K562 (cell line): ENCODE data around the gene DRAXIN. TPM values are rescaled to one million over a fixed set of nuclear protein-coding genes. Genes with fewer than 3 reads are reported as not detected.

ENCODE experiments used
- ATAC-seq: fragments of 200-7000 bp; cut with Tn5 transposase; 3 replicates; pipeline ENCODE4 v1.9.1; 2020; ENCODE audit warnings: moderate library complexity
- BruUV-seq: library from RNA; stranded (reverse); fragments of 400-500 nt; replicated peaks from 2 replicates; lab custom pipeline; 2021; lab: Mats Ljungman, UMichigan
- CTCF ChIA-PET: fragments of 300-600 bp; formaldehyde crosslinking; extraction: SDS; loops from one replicate; lab custom pipeline; 2021; ENCODE audit warnings: low intra/inter-chr PET ratio; lab: Yijun Ruan, JAX
- POLR2A ChIA-PET: fragments of 300-600, 350-650 bp; sonication (Branson Sonifier 250); formaldehyde crosslinking; extraction: SDS; loops from one replicate; lab custom pipeline; 2021; ENCODE audit warnings: antibody characterized with exemption, inconsistent platforms; lab: Yijun Ruan, JAX
- DNase-seq, 4 experiments: peaks; one replicate each; pipeline versions ENCODE4 v3.0.0 to v3.0.0-alpha.2; 2011 to 2018; ENCODE audit warnings: low spot score in 3 of 4, mixed read lengths in 3 of 4; ENCODE audit errors: extremely low read depth in 1 of 4
- FAIRE-seq: peaks from 2 replicates; lab custom pipeline; 2011; peaks lifted over from hg19 to GRCh38; lab: Jason Lieb, UNC
- H2AFZ ChIP-seq: 2 replicates; pipeline ENCODE4 v1.6.0; 2011; ENCODE audit warnings: low read depth, low read length, control low read depth, inconsistent platforms
- H3K27ac ChIP-seq: fragments of 200-600 bp; 3 replicates; pipeline ENCODE4 v1.8.0; 2011; ENCODE audit warnings: low read depth, mild to moderate bottlenecking, control low read depth, inconsistent platforms, low read length, moderate library complexity, mixed read lengths; ENCODE audit errors: extremely low read depth
- H3K27me3 ChIP-seq, 2 experiments: fragments of 300-600 bp in 1 of 2; 2 replicates in 1 of 2; 3 replicates in 1 of 2; pipeline versions ENCODE4 v1.6.0 to v1.8.0; 2011; ENCODE audit warnings: inconsistent platforms in 2 of 2, low read length in 2 of 2, mild to moderate bottlenecking in 1 of 2, mixed read lengths in 1 of 2, moderate library complexity in 1 of 2; ENCODE audit not compliant: control insufficient read depth in 2 of 2, insufficient read depth in 2 of 2
- H3K36me3 ChIP-seq: fragments of 300-600 bp; 3 replicates; pipeline ENCODE4 v1.8.0; 2011; ENCODE audit warnings: mild to moderate bottlenecking, low read length, inconsistent platforms; ENCODE audit not compliant: control insufficient read depth, insufficient read depth
- H3K4me1 ChIP-seq, 2 experiments: fragments of 200-600 bp in 1 of 2; replicated peaks in 1 of 2; 2 replicates in 1 of 2; 3 replicates in 1 of 2; pipeline versions ENCODE4 v1.5.1 to v1.8.0; 2011; ENCODE audit warnings: inconsistent platforms in 2 of 2, low read length in 2 of 2, mild to moderate bottlenecking in 1 of 2, mixed read lengths in 1 of 2, moderate library complexity in 1 of 2; ENCODE audit not compliant: control insufficient read depth in 2 of 2, insufficient read depth in 2 of 2
- H3K4me2 ChIP-seq: 2 replicates; pipeline ENCODE4 v1.6.1; 2011; ENCODE audit warnings: low read length, control low read depth, inconsistent platforms, mixed read lengths; ENCODE audit not compliant: insufficient read depth
- H3K4me3 ChIP-seq: fragments of 200-600 bp; sonication (generic), shearing (Covaris generic); 2 replicates; pipeline ENCODE4 v1.5.1; 2016; ENCODE audit warnings: control low read depth, inconsistent platforms
- H3K79me2 ChIP-seq: fragments of 200-600 bp; 3 replicates; pipeline ENCODE4 v1.8.0; 2011; ENCODE audit warnings: low read length, inconsistent platforms; ENCODE audit not compliant: control insufficient read depth, insufficient read depth
- H3K9ac ChIP-seq, 2 experiments: 2 replicates each; pipeline versions ENCODE4 v1.6.0 to v1.6.1; 2011; ENCODE audit warnings: low read depth in 2 of 2, low read length in 2 of 2, control low read depth in 1 of 2, inconsistent platforms in 1 of 2, mild to moderate bottlenecking in 1 of 2, mixed read lengths in 1 of 2; ENCODE audit not compliant: insufficient read depth in 1 of 2
- H3K9me1 ChIP-seq: one replicate; pipeline ENCODE4 v1.6.0; 2011; ENCODE audit warnings: inconsistent platforms, mild to moderate bottlenecking, low read length, moderate library complexity; ENCODE audit not compliant: control insufficient read depth, insufficient read depth
- H3K9me3 ChIP-seq: replicated peaks from 2 replicates; pipeline ENCODE4 v1.5.1; 2011; ENCODE audit warnings: low read depth, low read length, inconsistent platforms; ENCODE audit not compliant: control insufficient read depth, insufficient read depth
- H4K20me1 ChIP-seq: replicated peaks from 2 replicates; pipeline ENCODE4 v1.6.1; 2011; ENCODE audit warnings: low read length, inconsistent platforms, mixed read lengths; ENCODE audit not compliant: control insufficient read depth, insufficient read depth
- ARID2 ChIP-seq: fragments of 450-650 bp; IDR thresholded peaks from 2 replicates; pipeline ENCODE4 v1.6.1; 2017; ENCODE audit warnings: antibody characterized with exemption, mild to moderate bottlenecking
- ATF7 ChIP-seq: fragments of 450-650 bp; IDR thresholded peaks from 2 replicates; pipeline ENCODE4 v1.7.1; 2014; ENCODE audit warnings: mild to moderate bottlenecking, moderate library complexity
- CREB3 ChIP-seq: fragments of 450-650 bp; conservative IDR thresholded peaks from 2 replicates; pipeline ENCODE4 v1.6.1; 2016; ENCODE audit warnings: missing genetic modification characterization, low read depth, mild to moderate bottlenecking, missing compliant biosample characterization, moderate library complexity
- GTF2F1 ChIP-seq: IDR thresholded peaks from 2 replicates; pipeline ENCODE4 v1.6.1; 2011; ENCODE audit warnings: low read depth, low read length, improper control_type of control experiment
- HLTF ChIP-seq: fragments of 450-650 bp; IDR thresholded peaks from 2 replicates; pipeline ENCODE4 v1.6.1; 2016
- KDM1A ChIP-seq, 2 experiments: fragments of 450-650 bp; IDR thresholded peaks; 2 replicates each; pipeline ENCODE4 v1.6.1; 2016; ENCODE audit warnings: mild to moderate bottlenecking in 2 of 2
- KLF10 ChIP-seq: fragments of 250-450 bp; sonication (Bioruptor Pico); IDR thresholded peaks from 2 replicates; pipeline ENCODE4 v1.6.1; 2021; ENCODE audit warnings: matching md5 sums
- MLLT1 ChIP-seq, 2 experiments: fragments of 450-650 bp; IDR thresholded peaks; 2 replicates each; pipeline ENCODE4 v1.6.1; 2016
- NR3C1 ChIP-seq: sonication (generic); formaldehyde crosslinking; IDR thresholded peaks from 2 replicates; pipeline ENCODE4 v1.8.1; 2022; ENCODE audit warnings: missing genetic modification reagents
- OTX1 ChIP-seq: fragments of 450-650 bp; formaldehyde crosslinking; IDR thresholded peaks from 2 replicates; pipeline ENCODE4 v1.4.0; 2022; ENCODE audit warnings: mild to moderate bottlenecking
- PHB2 ChIP-seq: fragments of 450-650 bp; IDR thresholded peaks from 2 replicates; pipeline ENCODE4 v1.6.1; 2017; ENCODE audit warnings: low read depth
- SETDB1 ChIP-seq: IDR thresholded peaks from one replicate; pipeline ENCODE4 v1.6.1; 2012; ENCODE audit warnings: low read length, control low read depth, inconsistent platforms
- TAL1 ChIP-seq: fragments of 450-650 bp; IDR thresholded peaks from 2 replicates; pipeline ENCODE4 v1.6.1; 2016; ENCODE audit warnings: mild to moderate bottlenecking
- THRAP3 ChIP-seq: fragments of 450-650 bp; IDR thresholded peaks from 2 replicates; pipeline ENCODE4 v1.6.1; 2016; ENCODE audit warnings: mild to moderate bottlenecking, inconsistent platforms, borderline replicate concordance
- TSC22D4 ChIP-seq: fragments of 450-650 bp; IDR thresholded peaks from 2 replicates; pipeline ENCODE4 v1.6.1; 2016; ENCODE audit warnings: missing genetic modification characterization, missing biosample characterization, control low read depth
- ZNF77 ChIP-seq: fragments of 250-450 bp; sonication (Bioruptor Pico); IDR thresholded peaks from 2 replicates; pipeline ENCODE4 v1.5.0; 2020
- WGBS: fragments of 100-300 bp; shearing (Covaris generic); methylation state at CpG from one replicate; pipeline ENCODE4 v1.1.6; 2016; ENCODE audit warnings: low coverage, mixed read lengths; ENCODE audit not compliant: insufficient coverage; ENCODE audit errors: missing lambda C conversion rate; 5-methylcytosine and 5-hydroxymethylcytosine counted together
- in situ Hi-C: fragments of 300-500 bp; cut with MboI; formaldehyde crosslinking; loops from 4 replicates; pipeline ENCODE4 v1.15.0; 2018; ENCODE audit warnings: inconsistent platforms, mixed read lengths
- intact Hi-C: fragments of 100-400 bp; cut with micrococcal nuclease; formaldehyde crosslinking; loops from 2 replicates; pipeline ENCODE4 v1.14.2; 2022
- polyA plus RNA-seq, 8 experiments: library from polyadenylated mRNA; depleted of rRNA in 4 of 8; stranded (reverse) in 5 of 8; unstranded in 3 of 8; fragments of >200 nt; fragmentation: Nextera tagmentation in 2 of 8; fragmentation: Illumina TruSeq in 1 of 8; extraction: Ambion mirVana in 2 of 8; extraction: Trizol in 1 of 8; gene quantifications; 2 replicates each; pipeline versions ENCODE4 v1.2.1 to v1.2.3, GENCODE V29; 2011 to 2014; ENCODE audit warnings: inconsistent platforms in 1 of 8, missing spikeins in 1 of 8
- total RNA-seq, 7 experiments: library from RNA; depleted of rRNA in 6 of 7; stranded (reverse); fragments of >200 nt in 6 of 7; fragmentation: Illumina TruSeq in 2 of 7; extraction: Trizol in 2 of 7; gene quantifications; 2 replicates each; pipeline versions ENCODE4 v1.2.1 to v1.2.3, GENCODE V29; 2011 to 2021; ENCODE audit warnings: low replicate concordance in 1 of 7
- TF ChIP-seq, protein P1 (sequence below): sonication (generic); formaldehyde crosslinking; IDR thresholded peaks from 2 replicates; pipeline ENCODE4 v1.8.0; 2023; ENCODE audit warnings: mild to moderate bottlenecking, missing genetic modification reagents
- TF ChIP-seq, protein P2 (sequence below): fragments of 450-650 bp; formaldehyde crosslinking; conservative IDR thresholded peaks from 2 replicates; pipeline ENCODE4 v1.4.0; 2022; ENCODE audit warnings: mild to moderate bottlenecking, missing genetic modification characterization

DRAXIN gene
- total and polyA plus RNA-seq, 9 of the 15 experiments (the other 6 are each of a cell fraction or from before 2014, with no cell fraction given) = 0.01 to 0.04 (median 0.01) TPM; not detected in 6

DNA sequence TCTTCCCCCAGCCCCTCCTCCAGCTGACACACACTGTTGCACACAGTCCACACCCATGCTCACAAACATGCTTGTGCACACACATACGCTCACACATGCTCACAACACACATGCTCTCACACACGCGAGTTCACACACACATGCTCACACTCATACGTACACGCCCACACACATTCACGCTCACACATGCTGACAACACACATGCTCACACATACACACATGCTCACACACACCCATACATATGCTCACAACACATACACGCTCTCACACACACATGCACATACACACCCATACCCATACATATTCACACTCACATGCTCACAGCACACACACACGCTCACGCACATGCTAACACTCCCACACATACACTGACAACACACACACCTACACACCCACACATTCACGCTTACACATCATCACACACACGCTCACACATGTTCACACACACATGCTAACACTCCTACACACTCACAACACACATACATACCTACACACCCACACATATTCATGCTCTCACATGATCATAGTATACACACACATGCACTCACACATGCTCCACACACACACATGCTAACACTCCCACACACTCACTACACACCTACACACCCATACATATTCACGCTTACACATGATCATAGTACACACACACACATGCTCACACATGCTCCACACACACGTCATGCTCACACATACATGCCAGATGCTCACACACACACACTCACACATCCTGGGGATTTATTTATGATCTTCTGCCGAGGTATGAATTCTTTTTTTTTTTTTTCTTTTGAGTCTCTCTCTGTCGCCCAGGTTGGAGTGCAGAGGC is 10.7 kb downstream of the DRAXIN start:
- H3K9ac ChIP-seq = 0 out of 4 replicates have a peak overlapping the region, but pooled peaks of 1 of the 2 experiments have one; percentile 26
- no peak overlapping the region for H2AFZ ChIP-seq
- no peaks in the 10 kb centered on the region for H4K20me1 ChIP-seq
- H3K4me3 ChIP-seq = no peak overlapping the region
- no peaks in the 10 kb centered on the region for H3K9me1 ChIP-seq
- ChIA-PET POLR2A (no interaction called here), CTCF (no interaction called here)
- intact Hi-C loops (no loop called here), in situ Hi-C loops (no loop called here)
- WGBS = 61% methylated on average over 15 of the region's 15 CpGs
- no peak overlapping the region for H3K4me2 ChIP-seq
- peaks cover 24 to 57% of the 10 kb centered on the region in 2 experiments for H3K4me1 ChIP-seq
- ATAC-seq (no peak), FAIRE-seq (peak; percentile 75), DNase-seq (no peak)
- peaks cover 2 to 16% of the 10 kb centered on the region in 2 experiments; a peak in 3 of 5 replicates for H3K27me3 ChIP-seq
- H3K27ac ChIP-seq = no peak overlapping the region
- no peaks in the 10 kb centered on the region for H3K9me3 ChIP-seq
- H3K36me3 ChIP-seq = no peaks in the 10 kb centered on the region
- BruUV-seq = no TSS peak
- H3K79me2 ChIP-seq = no peaks in the 10 kb centered on the region
- TF ChIP-seq HLTF = peak; percentile 87; the same call in 1 of the 2 replicates
- peak; percentile 10; the same call in 1 of the 2 replicates for TF ChIP-seq ARID2
- TF ChIP-seq ZNF77 (CRISPR knock-in tag) = no peak
- TF ChIP-seq NR3C1 = no peak; the same call in 1 of the 2 replicates
- TF ChIP-seq MLLT1 (IDR thresholded peaks at IDR 0.05) = peak; percentile 61 to 63; a peak in 3 of 4 replicates
- TF ChIP-seq CREB3 (tag) = no peak
- TF ChIP-seq KDM1A (IDR thresholded peaks at IDR 0.05) = peak; percentile 7 to 32; a peak in 1 of 4 replicates
- TF ChIP-seq, protein P1, sequence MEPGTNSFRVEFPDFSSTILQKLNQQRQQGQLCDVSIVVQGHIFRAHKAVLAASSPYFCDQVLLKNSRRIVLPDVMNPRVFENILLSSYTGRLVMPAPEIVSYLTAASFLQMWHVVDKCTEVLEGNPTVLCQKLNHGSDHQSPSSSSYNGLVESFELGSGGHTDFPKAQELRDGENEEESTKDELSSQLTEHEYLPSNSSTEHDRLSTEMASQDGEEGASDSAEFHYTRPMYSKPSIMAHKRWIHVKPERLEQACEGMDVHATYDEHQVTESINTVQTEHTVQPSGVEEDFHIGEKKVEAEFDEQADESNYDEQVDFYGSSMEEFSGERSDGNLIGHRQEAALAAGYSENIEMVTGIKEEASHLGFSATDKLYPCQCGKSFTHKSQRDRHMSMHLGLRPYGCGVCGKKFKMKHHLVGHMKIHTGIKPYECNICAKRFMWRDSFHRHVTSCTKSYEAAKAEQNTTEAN (CRISPR knock-in tag) = peak; percentile 90; the same call in 1 of the 2 replicates
- peak; percentile 64; the same call in 1 of the 2 replicates for TF ChIP-seq THRAP3
- peak; percentile 93; the same call in 1 of the 2 replicates for TF ChIP-seq TSC22D4
- no peak for TF ChIP-seq SETDB1
- TF ChIP-seq OTX1 = 0 out of 2 replicates have a peak, but pooled peaks have one; percentile 9
- TF ChIP-seq KLF10 (CRISPR knock-in tag) = no peak
- TF ChIP-seq ATF7 = no peak
- TF ChIP-seq, protein P2, sequence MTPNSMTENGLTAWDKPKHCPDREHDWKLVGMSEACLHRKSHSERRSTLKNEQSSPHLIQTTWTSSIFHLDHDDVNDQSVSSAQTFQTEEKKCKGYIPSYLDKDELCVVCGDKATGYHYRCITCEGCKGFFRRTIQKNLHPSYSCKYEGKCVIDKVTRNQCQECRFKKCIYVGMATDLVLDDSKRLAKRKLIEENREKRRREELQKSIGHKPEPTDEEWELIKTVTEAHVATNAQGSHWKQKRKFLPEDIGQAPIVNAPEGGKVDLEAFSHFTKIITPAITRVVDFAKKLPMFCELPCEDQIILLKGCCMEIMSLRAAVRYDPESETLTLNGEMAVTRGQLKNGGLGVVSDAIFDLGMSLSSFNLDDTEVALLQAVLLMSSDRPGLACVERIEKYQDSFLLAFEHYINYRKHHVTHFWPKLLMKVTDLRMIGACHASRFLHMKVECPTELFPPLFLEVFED (CRISPR knock-in tag) = 0 out of 2 replicates have a peak, but pooled peaks have one; percentile 53
- peak; percentile 41; the same call in 1 of the 2 replicates for TF ChIP-seq PHB2
- 0 out of 2 replicates have a peak, but pooled peaks have one; percentile 6 for TF ChIP-seq TAL1
- no peak for TF ChIP-seq GTF2F1
